Fibroblast of peridontal ligament (primary cell): Measurements from ENCODE around the gene SCAF1.
"Not testable (repeated sequence)": the region's sequence is repeated elsewhere in the genome, so short reads cannot be mapped to it uniquely, and the experiment has no call there.

ENCODE experiments used
- DNase-seq: peaks from one replicate; pipeline ENCODE4 v3.0.0-alpha.2; 2010; ENCODE audit errors: extremely low read depth

SCAF1 gene

DNA sequence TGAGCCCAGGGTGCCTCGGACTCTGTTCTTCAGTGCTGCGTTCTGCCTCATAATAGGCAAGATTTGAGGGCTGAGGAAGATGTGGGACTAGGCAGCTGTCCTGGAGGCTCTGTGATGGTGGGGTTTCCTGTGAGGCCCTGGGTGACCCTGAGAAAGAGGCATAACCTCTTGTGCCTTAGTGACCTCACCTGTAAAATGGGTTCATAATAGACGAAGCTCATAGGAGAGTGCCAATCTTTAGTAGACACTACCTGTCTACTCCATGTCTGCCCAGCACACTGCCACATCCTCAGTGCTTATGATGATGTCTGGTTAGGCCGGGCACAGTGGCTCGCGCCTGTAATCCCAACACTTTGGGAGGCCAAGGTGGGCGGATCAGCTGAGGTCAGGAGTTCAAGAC lies 25.5 kb upstream of the SCAF1 start:
- no peak for DNase-seq

DNA sequence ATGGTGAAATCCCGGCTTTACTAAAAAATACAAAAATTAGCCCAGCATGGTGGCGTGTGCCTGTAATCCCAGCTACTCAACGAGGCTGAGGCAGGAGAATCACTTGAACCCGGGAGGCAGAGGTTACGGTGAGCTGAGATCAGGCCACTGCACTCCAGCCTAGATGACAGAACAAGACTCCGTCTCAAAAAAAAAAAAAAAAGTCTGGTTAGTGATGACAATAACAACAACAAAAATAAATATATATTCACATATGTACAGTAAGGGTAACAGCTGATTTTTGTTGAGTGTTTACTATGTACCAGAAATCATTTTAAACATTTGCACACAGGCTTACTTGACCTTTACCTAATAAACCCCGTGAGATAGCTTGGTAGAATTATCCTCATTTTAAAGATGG lies 25.1 kb upstream of the SCAF1 start:
- DNase-seq, result no peak

DNA sequence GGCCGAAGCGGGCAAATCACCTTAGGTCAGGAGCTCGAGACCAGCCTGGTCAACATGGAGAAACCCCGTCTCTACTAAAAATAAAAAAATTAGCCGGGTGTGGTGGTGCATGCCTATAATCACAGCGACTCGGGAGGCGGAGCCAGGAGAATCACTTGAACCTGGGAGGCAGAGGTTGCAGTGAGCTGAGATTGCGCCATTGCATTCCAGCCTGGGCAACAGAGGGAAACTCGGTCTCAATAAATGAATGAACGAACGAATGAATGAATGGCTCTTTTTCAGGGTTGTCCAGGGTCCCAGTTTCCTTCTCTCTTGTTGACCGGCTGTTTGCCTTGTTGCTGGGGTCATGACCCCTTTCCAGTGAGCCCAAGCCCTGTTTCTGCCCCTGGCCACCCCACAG lies 24.1 kb upstream of the SCAF1 start:
- DNase-seq, result not testable (repeated sequence)

DNA sequence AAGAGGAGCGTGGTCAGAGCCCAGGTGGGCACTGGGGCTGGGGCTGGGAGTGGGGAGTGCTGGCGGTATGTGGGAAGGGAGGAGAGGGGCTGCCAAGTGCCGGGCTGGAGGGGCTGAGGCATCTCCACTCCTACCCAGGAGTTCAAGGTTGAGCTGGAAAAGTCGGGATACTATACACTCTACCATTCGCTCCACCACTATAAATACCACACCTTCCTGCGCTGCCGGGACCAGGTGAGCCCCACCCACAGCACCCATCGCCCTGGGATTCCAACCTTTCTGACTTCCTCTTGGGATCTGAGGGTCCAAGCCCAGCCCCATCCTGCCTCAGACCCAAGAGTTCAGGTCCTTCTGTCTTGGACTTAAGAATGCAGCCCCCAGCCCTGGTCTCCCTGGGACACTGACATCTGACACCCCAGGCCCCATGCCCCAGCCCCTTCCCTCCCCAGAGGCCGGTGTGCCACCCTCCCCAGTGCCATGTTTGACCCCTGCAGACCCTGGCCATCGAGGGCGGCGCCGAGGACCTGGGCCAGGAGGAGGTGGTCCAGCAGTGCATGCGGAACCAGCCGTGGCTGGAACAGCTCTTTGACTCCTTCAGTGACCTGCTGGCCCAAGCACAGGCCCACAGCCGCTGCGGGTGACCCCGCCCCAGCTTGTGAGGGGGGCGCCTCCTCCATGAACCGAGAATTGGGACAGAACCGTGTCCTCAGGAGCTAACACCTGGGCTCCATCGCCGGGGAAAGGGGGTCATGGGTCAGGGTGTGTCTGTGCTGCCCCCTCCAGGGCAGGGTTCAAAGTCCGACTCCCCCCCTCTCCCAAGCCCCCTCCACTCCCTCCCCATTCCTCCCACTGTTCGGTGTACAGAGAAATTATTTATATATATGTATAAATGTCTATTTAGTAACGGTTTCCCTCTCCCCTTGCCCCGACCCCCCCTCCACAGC lies 16.8 kb upstream of the SCAF1 start:
- DNase-seq, result no peak

DNA sequence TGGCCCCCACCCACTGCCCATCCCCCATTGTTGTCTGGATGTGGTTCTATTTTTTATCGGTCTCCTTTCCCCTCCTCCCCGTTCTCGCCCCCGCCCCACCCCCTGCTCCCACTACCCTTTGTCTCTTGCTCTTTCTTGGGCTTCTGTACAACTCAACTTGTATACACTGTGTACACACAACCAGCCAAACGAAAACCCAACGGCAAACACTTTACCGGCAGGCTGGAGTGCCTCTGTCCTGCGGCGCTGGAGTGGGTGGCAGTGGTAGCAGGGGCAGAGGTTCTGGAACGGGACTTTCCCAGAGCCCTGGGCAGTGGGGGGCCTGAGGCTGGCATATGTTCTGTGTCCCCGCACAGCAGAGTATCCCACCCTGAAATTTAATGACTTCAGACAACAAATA lies 15.8 kb upstream of the SCAF1 start:
- no peak for DNase-seq

DNA sequence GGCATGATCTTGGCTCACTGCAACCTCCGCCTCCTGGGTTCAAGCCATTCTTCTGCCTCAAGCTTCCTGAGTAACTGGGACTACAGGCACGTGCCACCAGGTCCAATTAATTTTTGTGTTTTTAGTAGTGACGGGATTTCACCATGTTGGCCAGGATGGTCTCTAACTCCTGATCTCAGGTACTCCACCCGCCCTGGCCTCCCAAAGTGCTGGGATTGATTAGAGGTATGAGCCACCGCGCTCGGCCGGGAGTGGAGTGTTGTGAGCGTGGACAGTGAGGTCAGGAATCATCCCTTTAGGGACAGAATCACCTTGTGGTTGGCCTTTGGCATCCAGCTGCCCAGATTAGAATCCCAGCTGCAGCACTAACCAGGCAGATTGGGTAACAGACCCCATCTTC lies 12.3 kb upstream of the SCAF1 start:
- no peak for DNase-seq

DNA sequence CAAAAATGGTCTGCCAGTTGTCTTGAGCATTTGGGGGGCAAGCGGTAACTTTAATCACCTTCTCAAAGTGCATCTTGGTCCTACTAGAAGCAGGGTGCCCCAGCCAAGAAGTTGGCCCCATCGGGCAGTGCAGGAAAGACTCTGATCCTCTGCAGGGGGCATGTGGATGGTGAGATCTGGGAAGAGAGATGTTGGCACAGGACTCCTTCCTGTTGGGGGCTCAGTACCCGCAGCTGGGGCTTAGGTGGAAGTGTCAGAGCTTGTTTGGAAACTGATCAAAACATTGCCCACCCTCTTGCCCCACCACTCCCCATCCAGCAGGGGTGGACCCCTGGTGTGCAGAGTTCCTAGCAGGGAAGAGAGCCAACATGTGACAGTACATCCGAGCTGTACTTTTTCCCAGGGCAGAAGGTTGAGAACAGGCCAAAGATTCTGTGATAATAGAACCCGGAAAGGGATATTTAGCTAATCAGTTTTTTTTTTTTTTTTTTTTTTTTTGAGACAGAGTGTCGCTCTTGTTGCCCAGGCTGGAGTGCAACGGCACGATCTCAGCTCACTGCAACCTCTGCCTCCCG lies 10.9 kb upstream of the SCAF1 start:
- no peak for DNase-seq

DNA sequence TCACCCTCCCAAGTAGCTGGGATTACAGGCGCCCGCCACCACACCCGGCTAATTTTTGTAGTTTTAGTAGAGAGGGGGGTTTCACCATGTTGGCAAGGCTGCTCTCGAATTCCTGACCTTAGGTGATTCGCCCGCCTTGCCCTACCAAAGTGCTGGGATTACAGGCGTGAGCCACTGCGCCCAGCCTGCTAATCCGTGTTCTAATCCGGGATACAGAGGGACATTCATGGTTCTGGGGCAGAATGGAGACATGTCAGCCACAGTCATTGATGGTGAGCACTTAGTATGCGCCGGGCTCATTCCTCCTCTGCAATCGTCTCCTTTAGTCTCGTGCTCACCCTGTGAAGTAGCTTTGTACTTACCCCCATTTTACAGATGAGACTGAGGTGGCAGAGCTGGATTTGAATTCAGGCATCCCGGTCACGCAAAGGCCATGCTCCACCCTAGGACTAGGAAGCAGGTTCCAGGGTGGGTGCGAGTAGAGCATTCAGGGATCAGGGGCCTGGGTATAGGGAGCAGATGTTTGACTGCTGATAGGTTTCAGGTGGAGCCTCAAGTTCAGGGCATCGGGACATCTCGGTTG lies 10.3 kb upstream of the SCAF1 start:
- no peak for DNase-seq

DNA sequence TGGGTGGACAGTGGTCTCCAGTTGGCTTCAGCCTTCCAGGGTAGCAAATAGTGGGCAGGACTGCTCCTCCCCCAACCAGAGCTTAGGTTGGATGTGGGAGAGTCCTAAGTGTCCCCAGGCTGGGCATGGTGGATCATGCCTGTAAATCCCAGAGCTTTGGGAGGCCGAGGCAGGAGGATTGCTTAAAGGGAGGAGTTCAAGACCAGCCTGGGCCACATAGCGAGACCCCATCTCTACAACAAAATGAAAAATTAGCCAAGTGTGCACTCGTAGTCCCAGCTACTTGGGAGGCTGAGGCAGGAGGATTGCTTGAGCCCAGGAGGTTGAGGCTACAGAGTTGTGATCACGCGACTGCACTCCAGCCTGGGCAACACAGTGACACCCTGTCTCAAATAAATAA lies 9.4 kb upstream of the SCAF1 start:
- no peak for DNase-seq

DNA sequence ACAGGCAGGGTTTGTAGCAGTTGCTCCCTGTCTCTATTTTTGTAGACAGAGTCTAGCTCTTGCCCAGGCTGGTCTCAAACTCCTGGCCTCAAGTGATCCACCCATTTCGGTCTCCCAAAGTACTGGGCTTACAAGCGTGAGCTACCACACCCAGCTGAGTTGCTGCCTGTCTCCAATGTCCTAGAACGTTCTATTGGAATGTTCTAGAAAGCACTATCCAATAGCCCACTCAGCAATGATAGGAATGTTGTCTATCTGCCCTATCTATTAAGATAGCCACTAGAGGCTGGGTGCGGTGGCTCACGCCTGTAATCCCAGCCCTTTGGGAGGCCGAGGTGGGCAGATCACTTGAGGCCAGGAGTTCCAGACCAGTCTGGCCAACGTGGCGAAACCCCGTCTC lies 8.7 kb upstream of the SCAF1 start:
- not testable (repeated sequence) for DNase-seq

DNA sequence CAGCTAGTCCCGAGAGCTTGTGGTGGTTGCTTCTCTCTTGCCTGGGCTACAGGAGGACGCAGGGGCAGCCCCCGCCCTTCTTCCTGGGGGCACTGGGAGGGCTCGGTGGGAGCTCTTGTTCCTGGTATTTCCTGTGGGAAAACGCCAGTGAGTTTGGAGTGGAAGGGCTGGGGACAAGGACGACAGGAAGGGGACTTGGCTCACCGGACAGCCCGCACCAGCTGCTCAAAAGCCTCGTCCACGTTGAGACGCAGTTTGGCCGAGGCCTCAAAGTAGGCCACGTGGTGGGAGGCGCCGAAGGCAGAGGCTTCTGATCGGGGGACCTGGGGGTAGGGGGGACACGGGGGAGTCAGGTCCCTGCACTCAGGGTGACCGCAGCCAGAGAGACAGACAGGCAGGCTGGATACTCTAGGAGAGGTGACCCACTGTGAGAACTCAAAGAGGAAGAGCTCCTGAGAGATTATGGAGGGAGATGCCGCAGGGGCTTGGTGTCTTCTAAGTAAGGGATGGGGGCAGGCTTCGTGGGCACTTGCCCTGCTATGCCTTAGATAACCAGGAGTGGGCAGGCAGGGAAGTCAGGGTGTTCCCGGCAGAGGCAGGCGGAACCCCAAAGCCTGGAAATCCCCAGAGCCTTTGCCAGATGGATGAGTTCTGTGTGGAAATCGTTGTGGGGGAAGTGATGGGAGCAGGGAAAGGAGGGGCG lies 6.3 kb upstream of the SCAF1 start:
- peak; percentile 31 for DNase-seq

DNA sequence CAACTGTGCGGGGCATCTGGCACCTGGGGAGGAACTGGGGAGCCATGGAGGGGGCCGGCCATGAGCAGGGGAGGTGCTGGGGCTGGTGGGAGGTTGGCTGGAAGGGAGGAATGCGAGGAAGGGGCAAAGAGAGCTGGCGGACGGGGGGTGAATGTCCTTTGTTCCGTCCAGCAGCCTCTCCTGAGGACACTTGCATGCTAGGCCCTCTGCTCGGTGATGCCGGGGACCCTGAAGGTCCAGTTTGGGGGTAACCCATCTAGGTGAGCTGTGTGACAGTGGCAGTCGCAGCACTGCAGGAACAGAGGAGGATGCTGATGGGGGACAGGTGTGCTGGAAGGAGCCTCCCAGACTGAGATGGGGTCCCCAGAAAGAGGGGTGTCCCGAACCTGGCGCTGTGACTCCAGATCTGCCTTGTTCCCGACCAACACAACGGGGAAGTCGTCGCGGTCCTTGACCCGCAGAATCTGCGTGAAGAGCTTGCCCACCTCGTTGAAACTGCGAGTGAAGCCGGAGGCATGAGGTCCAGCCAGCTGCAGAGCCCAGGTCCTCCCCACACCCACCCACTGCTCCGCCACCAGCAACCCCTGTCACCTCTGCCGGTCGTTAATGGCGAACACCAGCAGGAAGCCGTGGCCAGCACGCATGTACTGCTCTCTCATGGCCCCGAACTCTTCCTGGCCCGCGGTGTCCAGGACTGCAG lies 5.6 kb upstream of the SCAF1 start:
- DNase-seq, result no peak

DNA sequence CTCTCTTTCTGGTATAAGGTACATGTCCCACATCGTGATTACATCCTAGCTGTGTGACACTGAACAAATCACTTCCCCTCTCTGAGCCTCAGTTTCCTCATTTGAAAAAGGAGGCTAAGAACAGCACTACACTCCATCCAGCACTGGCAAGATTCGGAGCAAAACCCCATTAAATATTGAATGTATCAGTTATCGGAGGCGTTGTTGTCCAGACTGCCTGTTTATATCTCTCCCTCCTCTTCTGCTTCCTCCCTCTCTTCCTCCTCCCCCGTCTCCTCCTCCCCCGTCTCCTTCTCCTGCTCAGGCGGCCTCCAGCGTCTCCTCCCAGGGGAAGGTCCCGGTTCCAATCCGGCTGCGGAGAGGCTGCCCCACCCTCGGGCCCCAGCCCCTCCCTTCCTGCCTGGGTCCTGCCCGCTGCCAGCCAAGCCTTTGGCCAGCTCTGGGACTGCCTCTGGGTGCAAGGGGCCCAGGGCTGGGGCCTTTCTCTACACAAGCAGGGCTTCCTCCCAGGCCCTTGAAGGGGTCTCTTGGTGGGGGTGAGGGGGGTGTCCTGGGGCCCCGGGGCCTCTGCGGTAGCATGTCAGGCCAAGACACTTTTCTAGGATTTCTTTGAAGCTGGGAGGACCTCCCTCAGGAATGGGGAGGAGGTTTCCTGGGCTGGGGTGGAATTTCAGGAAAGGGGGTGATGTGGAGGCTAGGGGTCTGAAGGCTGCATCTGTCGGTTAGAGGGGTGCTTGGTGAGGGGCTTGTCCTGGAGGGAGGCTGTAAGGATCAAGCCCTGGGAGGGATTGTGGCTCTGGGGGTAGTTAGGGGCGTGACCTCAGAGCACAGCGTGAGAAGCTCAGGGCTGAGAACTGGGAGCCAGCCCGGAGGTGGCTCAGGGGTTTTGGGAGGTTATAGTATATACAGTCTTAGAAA lies 3.9 kb upstream of the SCAF1 start:
- DNase-seq, result peak; percentile 72

DNA sequence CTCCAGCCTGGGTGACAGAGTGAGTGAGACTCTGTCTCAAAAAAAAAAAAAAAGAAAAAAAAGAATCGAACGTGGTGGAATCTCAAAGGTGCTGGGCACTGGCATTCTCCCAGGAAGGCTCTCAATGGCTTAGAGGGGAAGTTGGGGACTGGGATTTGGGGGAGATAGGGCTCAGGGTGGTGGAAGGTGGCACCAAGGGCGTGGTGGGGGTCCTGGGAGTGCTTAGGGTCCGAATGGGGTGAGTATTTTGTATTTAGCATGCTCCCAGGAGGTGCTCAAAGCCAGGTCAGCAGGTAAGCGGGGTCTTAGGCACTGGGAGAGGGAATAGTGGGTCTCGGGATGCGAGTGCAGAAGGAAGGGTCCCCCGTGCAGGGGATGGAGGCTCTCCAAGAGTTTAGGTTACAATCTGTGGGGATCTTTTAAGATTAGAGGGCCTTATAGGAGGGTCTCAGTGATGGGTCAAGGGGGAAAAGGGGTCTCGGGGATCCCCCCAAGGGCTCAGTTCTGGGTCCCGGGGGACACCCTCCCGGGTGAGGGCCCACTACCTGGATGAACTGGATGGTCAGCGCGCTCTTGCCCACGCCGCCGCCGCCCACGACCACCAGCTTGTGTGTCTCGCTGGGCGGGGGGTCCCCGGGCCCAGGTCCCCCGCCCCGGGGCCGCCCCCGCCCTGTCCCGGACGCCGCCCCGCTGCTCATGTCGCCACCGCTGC lies 2.5 kb upstream of the SCAF1 start:
- DNase-seq, result no peak

DNA sequence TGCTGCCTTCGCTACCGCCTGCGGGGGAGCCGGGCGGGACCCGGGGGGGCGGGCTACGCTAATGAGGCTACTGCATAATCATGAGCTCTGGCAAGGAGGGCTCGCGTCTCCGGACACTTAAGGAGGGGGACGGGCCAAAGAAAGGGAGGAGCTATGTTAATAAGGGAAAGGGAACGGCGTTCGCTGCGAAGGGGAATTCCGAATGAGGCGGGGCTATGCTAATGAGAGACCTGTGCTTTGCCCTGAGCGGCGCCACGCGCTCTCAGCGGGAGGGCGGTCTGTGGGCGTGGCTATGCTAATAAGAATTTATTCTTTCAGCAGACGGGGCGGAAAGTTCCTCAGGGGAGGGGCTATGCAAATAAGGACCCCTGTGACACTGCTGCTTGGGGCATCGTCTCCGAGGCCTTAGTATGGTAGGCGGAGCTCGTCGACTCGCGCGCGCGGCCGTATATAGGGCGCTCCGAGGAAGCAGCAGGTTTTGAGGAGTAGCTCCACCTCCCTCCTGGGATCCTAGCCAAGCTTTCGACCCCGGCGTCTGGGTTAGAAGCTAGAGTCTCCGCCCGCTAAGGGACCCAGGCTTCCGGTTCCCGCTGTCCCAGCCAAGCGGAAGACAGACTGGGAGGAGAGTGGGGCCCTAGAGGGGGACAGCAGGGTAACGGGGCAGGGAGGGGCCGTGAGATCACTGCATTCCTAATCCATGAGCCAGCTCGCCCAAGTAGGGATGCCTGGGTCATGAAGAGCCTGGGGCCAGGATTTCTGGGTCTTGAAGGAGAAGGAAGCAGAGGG lies 1.7 kb upstream of the SCAF1 start, which contains the start of gene RRAS:
TSS of gene RRAS (minus strand) at position 31 of the 786 bp plus-strand sequence. CDS start 45 bp downstream, outside the sequence.
- DNase-seq, result peak; percentile 100

DNA sequence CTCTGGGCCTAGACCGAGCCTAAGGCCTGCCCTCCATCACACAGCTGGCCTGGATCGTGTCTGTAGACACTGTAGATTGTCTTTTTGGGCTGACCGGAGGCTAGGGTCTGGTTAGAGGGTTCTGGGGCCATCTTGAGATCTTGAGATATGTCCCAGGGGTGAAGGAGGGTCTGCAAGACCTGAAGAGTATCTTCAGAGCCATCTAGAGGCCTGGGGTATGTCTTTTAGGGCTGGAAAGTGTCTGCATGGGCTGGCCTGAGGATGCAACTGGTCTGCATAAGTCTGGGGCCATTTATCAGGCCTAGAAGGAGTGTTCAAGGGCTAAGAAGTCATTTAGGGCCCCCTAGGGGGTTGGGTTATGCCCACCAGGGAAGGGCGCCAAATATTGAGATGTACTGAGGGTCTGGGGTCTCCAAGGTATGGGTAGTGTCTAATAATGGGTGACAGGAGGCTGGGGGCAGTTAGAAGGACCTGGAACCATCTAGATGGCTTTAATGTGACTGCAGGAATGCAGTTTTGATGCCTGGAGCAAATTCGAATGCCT lies 555 bp downstream of the SCAF1 start:
- DNase-seq, result peak; percentile 30

DNA sequence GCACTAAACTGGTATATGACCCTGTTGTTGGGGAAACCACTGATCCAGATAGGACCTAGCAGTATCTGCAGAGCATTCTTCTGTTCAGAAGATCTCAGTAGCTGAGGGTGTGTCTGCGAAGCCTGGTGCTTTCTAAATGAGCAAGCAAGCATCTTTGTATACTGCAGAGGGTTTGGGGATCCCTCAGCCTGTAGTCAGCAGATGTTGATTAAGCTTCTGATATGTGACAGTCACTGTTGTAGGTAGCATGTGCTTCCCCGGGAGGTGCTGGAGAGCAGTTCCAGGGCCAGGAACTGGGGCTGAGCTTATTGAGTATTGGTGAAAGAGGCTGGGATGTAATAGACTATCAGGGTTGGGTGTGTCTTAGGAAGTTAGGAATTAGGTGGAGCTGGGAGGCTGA lies 1.5 kb downstream of the SCAF1 start:
- no peak for DNase-seq

DNA sequence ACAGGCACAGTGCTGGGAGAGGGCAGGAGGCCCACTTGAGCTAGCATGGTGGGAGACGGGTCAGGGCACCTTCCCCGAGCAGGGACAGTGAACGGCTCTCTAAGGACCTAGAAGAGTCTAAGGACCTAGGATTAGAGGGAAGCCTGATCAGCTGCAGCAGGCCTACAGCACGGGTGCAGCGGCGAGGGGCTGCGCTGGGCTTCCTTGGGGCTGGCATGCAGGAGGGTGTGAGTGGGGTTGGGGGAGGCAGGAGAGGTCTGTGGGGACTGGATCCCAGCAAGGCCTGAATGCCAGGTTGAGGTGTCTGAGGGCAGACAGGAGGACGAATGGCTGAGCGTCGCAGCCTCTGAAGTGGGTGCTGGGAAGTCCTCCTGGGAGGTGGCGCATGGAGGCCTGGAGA lies 3.6 kb downstream of the SCAF1 start:
- no peak for DNase-seq

DNA sequence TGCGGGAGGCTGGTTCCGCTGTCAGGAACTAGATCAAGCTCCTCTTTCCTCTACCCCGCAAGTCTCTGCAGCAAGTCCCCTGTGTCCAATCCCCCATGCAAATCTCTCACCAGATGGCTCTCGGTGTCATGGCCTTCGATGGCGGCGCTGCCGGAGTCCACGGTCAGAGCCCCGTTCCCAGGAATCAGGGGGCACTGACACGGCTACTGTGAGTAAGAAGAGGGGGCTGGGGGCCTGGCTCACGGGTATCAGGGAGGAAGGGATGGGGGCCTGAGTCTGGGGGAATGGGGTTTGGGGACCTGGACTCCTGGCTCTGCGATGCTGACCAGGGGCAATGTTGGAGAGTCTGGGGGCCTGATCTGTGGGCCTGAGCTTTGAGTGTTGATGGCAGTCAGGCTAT lies 4.0 kb downstream of the SCAF1 start:
- DNase-seq, result no peak
